ENCODE data around the gene AMPD2. TPM values are rescaled to one million over a fixed set of nuclear protein-coding genes. Genes with fewer than 3 reads are reported as not detected.

AMPD2 gene
- total RNA-seq, 1 donor from 2014 or later, result 110 TPM

DNA sequence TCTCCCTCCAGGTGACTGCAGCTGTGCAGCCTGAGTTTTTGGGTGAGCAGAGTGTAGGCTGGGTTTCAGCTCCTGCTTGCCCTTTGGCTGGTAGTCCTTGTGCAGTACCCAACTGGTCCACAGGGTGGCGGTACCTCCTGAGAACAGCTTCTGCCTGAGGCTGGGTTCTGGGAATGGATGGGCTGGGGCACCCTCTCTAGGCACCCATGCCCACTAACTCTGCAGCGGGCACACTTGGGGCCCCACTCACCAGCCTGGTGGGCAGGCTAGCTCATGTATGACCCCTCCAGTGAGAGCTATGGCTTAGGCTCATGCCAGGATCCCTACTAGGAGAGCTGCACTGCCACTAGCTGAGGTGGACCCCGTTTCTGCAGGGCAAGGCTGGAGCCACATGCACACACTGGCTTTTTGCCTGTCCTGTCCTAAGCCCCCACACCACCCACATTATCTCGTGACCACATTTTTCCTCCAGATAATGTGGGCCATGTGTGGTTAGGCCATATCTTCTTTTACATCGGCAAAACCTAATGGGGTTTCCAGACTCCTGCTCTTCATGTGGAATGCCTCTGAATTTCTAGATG is 20.7 kb downstream of the AMPD2 start:
- TF ChIP-seq, protein P1, sequence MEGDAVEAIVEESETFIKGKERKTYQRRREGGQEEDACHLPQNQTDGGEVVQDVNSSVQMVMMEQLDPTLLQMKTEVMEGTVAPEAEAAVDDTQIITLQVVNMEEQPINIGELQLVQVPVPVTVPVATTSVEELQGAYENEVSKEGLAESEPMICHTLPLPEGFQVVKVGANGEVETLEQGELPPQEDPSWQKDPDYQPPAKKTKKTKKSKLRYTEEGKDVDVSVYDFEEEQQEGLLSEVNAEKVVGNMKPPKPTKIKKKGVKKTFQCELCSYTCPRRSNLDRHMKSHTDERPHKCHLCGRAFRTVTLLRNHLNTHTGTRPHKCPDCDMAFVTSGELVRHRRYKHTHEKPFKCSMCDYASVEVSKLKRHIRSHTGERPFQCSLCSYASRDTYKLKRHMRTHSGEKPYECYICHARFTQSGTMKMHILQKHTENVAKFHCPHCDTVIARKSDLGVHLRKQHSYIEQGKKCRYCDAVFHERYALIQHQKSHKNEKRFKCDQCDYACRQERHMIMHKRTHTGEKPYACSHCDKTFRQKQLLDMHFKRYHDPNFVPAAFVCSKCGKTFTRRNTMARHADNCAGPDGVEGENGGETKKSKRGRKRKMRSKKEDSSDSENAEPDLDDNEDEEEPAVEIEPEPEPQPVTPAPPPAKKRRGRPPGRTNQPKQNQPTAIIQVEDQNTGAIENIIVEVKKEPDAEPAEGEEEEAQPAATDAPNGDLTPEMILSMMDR (conservative IDR thresholded peaks at IDR 0.05; ENCODE audit: low read depth, low read length), result peak; percentile 84
- no peak for DNase-seq (ENCODE audit: low read depth)
- no peak overlapping the region for H3K4me3 ChIP-seq (ENCODE audit: low read depth, low read length)

DNA sequence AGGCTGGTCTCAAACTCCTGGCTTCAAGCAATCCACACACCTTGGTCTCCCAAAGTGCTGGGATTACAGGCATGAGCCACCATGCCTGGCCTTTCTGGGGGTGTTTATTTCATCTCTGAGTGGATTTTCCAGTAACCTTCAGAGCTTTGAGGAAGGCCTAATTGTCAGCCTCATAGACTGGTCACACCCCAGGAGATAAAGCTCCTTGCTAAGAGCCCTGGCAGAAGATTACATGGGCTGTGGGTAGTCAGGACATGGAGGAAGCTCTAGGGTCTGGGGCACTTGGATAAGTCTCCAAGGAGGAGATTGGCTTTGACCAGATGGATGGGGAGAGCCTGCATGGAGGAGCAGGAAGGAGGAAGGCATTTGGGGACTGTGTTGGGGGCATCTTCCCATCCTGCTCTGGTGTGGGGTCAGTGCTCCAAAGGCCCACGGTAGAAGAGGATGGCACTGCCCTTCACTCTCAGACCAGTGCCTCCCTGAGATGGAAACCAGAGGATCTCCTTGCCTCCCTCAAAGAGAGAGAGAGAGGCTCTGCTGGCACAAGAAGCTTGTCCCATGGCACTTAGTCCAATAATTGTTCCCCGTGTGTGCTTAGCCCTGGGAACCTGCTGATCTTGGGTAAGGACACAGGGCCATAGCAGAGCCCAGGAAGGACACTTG is 21.6 kb downstream of the AMPD2 start:
- DNase-seq (ENCODE audit: low read depth), result no peak
- TF ChIP-seq, protein P1 (conservative IDR thresholded peaks at IDR 0.05; ENCODE audit: low read depth, low read length), result no peak
- no peak overlapping the region for H3K4me3 ChIP-seq (ENCODE audit: low read depth, low read length)

DNA sequence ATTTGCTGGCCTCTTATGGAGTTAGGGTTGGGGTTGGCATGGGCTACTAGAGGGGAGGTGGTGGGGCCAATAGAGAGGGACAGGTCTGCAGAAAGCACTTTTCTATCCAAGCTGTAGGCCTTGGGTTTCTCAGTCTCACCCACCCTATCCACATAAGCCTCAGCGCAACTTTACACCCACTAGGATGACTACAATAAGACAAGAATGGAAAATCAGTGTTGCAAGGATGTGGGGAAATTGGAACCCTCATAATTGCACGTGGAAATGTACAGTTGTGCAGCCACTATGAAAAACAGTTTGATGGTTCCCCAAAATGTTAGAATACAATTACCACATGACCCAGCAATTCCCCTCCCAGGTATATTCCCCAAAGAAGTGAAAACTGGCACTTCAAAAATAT is 22.2 kb downstream of the AMPD2 start:
- TF ChIP-seq, protein P1 (conservative IDR thresholded peaks at IDR 0.05; ENCODE audit: low read depth, low read length), result no peak
- H3K4me3 ChIP-seq (ENCODE audit: low read depth, low read length), result no peak overlapping the region
- DNase-seq (ENCODE audit: low read depth), result no peak

DNA sequence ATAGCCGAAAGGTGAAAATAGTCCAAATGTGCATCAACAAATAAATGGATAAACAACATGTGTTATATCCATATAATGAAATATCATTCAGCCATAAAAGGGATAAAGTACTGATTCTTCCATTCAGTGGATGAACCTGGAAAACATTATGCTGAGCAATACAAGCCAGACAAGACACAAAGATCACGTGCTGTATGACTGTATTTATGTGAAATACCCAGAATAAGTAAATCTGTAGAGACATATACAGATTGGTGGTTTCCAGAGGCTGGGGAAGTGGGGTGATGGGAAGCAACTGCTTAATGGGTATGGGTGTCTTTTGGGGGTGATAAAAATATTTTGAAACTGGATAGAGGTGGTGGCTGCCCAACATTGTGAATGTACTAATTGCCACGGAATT is 23.0 kb downstream of the AMPD2 start:
- no peak for DNase-seq (ENCODE audit: low read depth)
- H3K4me3 ChIP-seq (ENCODE audit: low read depth, low read length), result no peak overlapping the region
- TF ChIP-seq, protein P1 (conservative IDR thresholded peaks at IDR 0.05; ENCODE audit: low read depth, low read length), result no peak

DNA sequence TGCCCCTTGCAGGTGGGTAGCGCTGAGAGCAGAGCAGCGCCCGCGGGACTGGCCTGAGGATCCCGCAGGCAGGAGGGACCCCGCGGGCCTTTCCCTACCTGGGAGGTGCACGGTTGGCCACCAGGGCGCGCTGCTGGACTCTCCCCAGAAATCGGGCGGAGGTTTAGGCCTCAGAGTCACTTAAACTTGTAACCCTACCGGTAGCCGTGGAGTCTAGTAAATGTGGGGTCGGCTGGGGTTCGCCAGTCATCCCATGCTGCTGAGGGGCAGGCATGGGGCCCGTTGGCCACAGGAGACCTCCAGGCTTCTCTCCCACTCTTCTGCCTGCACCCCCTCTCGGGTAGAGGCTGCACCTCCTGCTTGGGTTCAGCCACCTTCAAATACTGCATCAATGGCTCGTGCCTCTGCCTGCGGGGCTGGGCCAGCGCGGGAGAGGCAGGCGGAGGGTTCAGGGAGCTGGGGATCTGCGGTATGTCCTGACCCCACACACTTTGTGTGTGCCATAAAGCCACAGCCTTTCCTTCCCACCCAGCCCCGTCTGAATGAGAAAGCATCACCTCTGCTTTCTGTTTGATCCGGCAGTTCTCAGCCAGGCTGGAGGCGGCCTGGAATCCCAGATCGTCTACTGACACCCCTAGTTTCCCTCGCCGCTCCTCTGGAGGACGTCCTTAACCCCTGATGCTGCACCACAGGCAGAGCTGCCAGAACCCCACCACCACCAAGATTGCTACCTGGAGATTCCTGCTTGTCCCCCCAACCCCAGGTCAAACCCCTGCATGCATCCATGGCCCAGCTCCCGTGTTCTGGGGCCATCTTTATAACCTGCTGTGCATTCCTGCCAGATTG is 24.0 kb downstream of the AMPD2 start:
- H3K4me3 ChIP-seq (ENCODE audit: low read depth, low read length), result no peak overlapping the region
- TF ChIP-seq, protein P1 (conservative IDR thresholded peaks at IDR 0.05; ENCODE audit: low read depth, low read length), result peak; percentile 89
- DNase-seq (ENCODE audit: low read depth), result no peak

DNA sequence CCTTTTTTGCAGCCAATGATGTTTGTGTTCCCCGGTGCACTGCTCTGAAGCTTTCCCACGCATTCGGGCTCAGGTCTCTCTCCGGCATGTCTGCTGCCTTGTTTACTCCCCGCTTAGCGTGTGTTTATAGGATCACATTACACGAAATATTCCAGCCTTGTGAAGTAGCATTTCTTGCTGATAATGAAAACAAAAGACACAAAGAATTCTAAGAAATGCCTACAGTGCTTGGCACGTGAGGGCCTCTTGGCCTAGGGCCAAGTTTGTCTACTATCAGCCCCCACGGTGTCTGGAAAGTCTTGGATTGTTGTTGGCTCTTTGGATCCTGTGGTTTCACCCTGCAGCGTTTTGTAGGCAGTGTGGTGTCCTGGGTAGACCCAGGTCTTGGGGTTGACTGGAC is 25.0 kb downstream of the AMPD2 start:
- no peak overlapping the region for H3K4me3 ChIP-seq (ENCODE audit: low read depth, low read length)
- DNase-seq (ENCODE audit: low read depth), result no peak
- TF ChIP-seq, protein P1 (conservative IDR thresholded peaks at IDR 0.05; ENCODE audit: low read depth, low read length), result no peak

Measured in epithelial cell of proximal tubule (primary cell).